ENCODE data around the gene GIGYF2.

Gene GIGYF2

DNA sequence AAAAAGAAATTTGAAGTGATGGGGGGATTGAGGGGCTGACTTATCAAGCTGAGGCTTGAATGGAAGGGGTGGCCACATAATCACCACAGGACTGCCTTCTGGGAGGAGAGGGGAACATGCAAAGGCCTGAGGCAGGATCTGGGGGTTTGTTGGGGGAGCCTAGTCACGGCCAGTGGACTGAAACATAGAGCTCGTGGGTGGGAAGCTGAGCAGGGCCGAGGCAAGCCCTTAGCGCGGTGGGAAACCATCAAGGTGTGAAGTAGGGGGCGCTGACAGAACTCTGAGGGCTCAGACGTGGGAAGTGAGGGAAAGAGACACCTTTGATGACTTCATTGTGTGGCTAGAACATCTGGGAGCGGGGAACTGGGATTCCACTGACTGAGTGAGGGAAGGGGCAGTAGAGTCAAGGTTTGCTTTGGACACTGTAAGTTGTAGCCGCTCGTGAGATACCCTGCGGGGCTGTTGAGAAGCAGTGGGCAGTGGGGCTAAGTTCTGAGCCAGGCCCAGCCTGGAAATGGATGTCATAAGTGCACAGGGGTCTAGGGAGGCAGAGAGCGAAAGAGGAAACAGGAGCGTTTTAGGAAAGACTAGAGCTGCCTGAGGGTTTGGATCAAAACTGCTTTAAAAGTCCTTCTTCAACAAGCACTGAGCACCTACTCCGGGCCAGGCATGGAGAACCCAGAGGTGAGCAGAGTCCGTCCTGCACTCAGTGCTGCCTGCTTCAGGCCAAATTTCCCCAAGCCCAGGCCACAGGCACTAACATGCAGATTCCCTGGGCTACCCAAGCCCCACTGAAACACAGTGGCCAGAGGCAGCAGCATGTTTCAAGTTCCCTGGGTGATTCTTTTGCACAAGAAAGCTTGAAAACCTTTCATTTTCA lies 172.2 kb downstream of the GIGYF2 start:
- DNase-seq (ENCODE audit: low spot score) = no peak

DNA sequence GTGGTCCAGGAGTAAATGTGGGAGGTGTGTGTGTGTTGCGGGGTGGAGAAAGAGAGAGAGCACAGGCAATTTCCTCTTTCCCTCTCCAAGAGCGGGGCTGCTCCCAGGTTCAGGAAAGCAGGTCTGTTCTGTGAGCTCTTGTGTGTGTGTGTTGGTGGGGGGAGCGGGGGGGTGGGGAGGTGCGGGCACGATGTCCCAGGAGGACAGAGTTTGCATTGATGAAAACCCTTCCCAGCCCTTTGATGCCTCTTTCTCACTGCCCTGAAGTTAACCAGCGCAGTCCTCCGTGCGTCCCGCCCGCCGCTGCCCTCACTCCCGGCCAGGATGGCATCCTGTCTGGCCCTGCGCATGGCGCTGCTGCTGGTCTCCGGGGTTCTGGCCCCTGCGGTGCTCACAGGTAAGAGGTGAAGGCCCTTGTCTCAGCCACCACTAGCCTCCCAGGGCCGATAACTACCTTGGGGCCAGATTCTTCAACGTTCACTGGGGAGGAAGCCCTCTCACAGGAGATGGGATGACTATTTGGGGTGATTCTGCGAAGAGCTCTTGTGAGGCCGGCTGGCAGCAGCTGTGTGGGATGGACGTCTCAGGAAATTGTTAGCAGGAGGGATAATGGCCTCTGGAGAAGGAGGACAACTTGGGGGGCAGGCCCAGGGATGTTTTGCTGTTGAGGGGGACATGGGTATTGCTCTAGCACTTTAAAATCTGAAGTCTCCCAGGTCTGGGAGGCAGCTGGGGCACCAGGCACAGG lies 173.1 kb downstream of the GIGYF2 start, which contains the start of gene SNORC:
SNORC (plus strand) TSS at position 247 of the 748 bp plus-strand sequence; CDS start at position 325, 78 bp downstream.
- no peak for DNase-seq (ENCODE audit: low spot score)

DNA sequence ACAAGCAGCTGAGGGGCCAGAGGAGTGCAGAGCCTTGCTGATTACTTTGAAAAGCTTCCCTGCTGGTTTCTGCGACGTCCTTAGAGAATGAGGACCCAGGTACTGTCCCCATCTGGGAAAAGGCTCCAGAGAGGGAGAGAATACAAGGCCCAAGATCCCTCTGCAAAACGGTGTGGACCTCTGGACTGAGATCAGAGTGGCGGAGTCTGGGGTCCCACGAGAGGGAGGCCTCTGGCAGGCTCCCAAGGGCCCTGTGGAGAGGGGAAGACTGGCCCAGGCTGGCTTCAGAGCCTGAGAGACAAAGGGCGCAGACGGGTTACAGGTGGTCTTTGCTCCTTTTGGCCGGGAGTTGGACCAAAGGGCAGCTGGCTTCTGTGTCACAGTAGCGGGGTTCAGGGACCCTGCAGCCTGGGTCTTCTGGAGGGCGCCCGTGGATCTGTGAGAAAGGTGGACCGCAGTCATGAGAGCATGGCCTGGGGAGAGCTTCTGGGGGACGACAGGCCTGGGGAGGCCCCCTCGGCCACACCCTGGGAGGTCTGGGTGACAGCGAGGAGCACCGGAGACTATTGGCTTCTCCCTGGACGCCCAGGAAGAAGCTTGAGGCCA lies 173.7 kb downstream of the GIGYF2 start:
- no peak for DNase-seq (ENCODE audit: low spot score)

GRCh38 chr2:232871418-232871834 lies 174.3 kb downstream of the GIGYF2 start:
- no peak for DNase-seq (ENCODE audit: low spot score)

GRCh38 chr2:232871835-232872736 lies 175.0 kb downstream of the GIGYF2 start:
- DNase-seq (ENCODE audit: low spot score) = no peak

GRCh38 chr2:232872826-232873225 lies 175.7 kb downstream of the GIGYF2 start:
- DNase-seq (ENCODE audit: low spot score) = no peak

GRCh38 chr2:232873292-232873908 lies 176.3 kb downstream of the GIGYF2 start:
- no peak for DNase-seq (ENCODE audit: low spot score)

DNA sequence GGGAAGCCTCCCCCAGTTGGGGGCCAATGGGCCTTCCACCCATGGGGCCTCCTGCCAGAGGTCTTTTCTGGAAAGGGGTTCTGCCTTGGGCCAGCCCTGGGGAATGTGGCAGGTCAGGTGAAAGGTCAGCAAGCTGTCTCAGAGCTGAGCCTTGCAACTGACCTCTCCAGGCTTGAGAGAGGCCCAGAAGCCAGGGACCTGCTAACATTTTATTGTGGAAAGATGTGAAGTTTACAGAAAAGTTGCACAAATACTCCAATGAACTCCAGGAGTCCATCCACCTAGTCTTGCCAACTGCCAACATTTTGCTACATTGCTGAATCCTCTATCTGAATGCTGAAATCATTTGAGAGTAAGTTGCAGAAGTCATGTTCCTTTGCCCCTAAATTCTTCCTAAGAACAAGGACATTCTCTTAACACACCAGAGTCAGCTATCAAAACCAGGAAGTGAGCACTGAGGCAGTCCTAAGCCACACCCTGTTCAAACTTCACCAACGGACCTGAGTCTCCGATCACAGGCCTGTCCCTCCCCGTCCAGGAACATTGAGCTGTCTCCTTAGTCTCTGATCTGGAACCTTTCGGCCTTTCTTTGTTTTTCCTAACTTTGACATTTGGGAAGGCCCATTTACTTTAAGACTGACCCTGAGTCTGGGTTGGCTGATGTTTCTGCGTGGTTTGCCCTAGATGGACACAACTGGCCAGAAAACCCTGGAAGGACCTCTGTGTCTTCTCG lies 176.9 kb downstream of the GIGYF2 start:
- no peak for DNase-seq (ENCODE audit: low spot score)

- DNase-seq (ENCODE audit: low spot score) = no peak
These were observed 177.6 kb downstream of the GIGYF2 start for GRCh38 chr2:232874677-232875223.

- DNase-seq (ENCODE audit: low spot score) = no peak
These were observed 178.4 kb downstream of the GIGYF2 start for GRCh38 chr2:232875256-232876121.

- peak; percentile 57 for DNase-seq (ENCODE audit: low spot score)
These were observed 179.2 kb downstream of the GIGYF2 start for GRCh38 chr2:232876161-232876977.

DNA sequence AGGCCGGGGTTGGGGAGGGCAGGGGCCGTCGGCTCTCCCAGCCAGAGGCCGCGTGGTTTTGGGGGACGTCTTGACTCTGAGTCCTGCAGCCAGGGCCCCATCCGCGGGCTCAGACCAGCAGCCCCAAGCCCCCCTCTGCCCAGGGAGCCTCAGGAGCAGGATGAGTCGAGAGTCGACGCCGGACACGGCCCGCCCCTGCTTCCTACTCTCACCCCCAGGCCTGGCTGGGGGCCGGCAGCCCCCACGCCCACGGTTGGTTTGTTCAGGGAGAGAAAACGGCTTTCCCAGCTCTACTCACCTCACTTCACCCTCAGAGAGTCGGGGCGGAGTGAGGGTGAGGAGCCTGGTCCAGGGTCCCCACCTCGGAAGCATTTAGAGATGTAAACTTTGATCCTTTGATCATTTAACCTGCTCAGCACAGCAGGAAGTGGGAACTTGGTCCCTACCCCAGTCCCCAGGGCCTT lies 179.9 kb downstream of the GIGYF2 start:
- DNase-seq (ENCODE audit: low spot score) = no peak

- no peak for DNase-seq (ENCODE audit: low spot score)
These were observed 180.9 kb downstream of the GIGYF2 start for GRCh38 chr2:232877940-232878511.

- no peak for DNase-seq (ENCODE audit: low spot score)
These were observed 181.9 kb downstream of the GIGYF2 start for GRCh38 chr2:232878855-232879617.

DNA sequence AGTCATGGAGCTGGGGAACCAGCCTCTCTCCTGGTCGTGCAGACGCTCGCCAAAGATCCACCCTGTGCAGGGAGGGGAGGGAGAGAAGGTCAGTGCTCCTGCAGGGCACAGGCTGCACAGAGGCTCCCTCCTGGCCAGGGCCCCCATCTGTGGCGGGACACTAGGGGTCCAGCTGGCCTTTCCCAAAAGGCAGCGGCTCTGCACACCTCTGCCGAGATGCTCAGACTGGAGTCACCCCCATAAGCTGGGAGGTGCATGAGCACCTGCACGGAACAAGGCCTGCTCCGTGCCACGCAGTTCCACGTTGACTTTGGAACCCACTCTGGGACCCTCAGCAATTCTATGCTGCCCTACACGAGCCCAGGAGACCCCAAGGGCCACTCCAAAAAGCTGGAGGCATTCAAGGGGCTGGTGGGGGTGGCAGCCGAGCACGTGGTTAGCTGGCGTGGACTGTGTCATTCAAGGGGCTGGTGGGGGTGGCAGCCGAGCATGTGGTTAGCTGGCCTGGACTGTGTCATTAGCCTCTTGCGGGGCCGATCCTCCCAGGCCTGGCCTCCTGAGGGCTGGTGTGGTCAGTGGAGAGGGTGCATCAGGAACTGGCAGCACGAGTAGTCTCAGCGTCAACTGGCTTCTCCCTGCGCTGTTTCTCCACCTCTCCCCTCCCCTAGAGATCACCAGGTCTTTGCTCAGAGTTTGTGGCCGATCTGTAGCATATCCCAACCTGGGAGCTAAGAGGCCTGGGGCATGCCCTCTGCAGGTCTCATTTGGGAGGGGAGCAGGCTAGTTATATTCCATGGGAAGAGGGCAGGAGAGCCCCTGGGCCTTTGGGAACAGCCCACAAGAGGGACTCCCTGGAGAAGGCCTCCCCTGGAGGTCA lies 182.7 kb downstream of the GIGYF2 start:
- DNase-seq (ENCODE audit: low spot score) = no peak

DNA sequence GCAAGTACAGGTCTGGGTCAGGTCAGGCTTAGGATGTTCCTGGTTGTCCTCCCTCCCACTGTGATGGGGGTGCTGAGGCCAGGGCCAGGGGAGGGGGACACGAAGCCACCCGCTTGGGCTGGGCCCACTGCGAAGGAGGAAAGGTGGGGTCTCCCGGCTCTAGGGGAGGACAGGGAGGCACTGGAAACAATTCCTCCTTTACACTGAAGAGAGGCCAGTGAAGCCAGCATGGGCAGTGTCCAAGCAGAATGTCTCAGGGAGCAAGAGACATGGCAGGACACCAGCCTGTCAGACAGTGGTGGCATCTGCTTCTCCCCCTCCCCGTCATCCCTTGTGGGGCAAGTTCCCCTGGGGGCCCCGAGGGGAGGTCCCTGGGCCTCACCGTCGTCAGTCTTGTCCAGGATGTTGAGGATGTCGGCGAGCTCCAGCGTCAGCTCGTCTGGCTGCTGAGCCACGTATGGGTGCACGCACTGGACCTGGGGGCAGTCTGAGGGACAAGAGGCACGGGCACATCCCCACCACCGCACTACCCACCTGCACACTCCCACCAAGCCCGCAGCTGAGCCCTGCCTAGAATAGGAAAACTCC lies 183.7 kb downstream of the GIGYF2 start:
- DNase-seq (ENCODE audit: low spot score) = no peak
